SK-N-SH treated with all-trans-retinoic acid at 6 μM for 48 hours (cell line): Measurements from ENCODE around the gene TIMM50.

Experiments used
- ATAC-seq: fragments of 200-7000 bp; cut with Tn5 transposase; 3 replicates; pipeline ENCODE4 v1.9.1; 2020; ENCODE audit warnings: mild to moderate bottlenecking, moderate library complexity
- ARNTL ChIP-seq: fragments of 450-650 bp; formaldehyde crosslinking; IDR thresholded peaks from 2 replicates; pipeline ENCODE4 v1.5.0; 2020; ENCODE audit warnings: low read depth, mild to moderate bottlenecking, moderate library complexity, borderline replicate concordance
- BACH2 ChIP-seq: fragments of 250-450 bp; sonication (Bioruptor Pico); IDR thresholded peaks from 2 replicates; pipeline ENCODE4 v1.9.0; 2021; ENCODE audit warnings: mild to moderate bottlenecking, borderline replicate concordance
- CREB5 ChIP-seq: fragments of 250-450 bp; sonication (Bioruptor Pico); IDR thresholded peaks from 2 replicates; pipeline ENCODE4 v1.5.1; 2020; ENCODE audit warnings: low read depth, mild to moderate bottlenecking, moderate library complexity
- CSRNP3 ChIP-seq: fragments of 250-450 bp; sonication (Bioruptor Pico); IDR thresholded peaks from 2 replicates; pipeline ENCODE4 v1.5.1; 2021; ENCODE audit warnings: mild to moderate bottlenecking, moderate library complexity
- ESRRG ChIP-seq: fragments of 250-450 bp; sonication (Bioruptor Pico); IDR thresholded peaks from 2 replicates; pipeline ENCODE4 v1.6.1; 2021; ENCODE audit warnings: mild to moderate bottlenecking
- GLIS3 ChIP-seq: fragments of 250-450 bp; sonication (Bioruptor Pico); IDR thresholded peaks from 2 replicates; pipeline ENCODE4 v1.5.0; 2020; ENCODE audit warnings: mild to moderate bottlenecking, moderate library complexity
- ISL1 ChIP-seq: fragments of 250-450 bp; sonication (Bioruptor Pico); IDR thresholded peaks from 2 replicates; pipeline ENCODE4 v2.1.2; 2022; ENCODE audit warnings: mild to moderate bottlenecking, moderate library complexity
- OSR1 ChIP-seq: fragments of 250-450 bp; sonication (Bioruptor Pico); IDR thresholded peaks from 2 replicates; pipeline ENCODE4 v1.8.0; 2022; ENCODE audit warnings: moderate library complexity, mild to moderate bottlenecking, inconsistent platforms
- PATZ1 ChIP-seq: fragments of 250-450 bp; sonication (Bioruptor Pico); IDR thresholded peaks from 2 replicates; pipeline ENCODE4 v1.8.0; 2020; ENCODE audit warnings: mild to moderate bottlenecking, moderate library complexity, borderline replicate concordance
- POU6F1 ChIP-seq: fragments of 250-450 bp; sonication (Bioruptor Pico); IDR thresholded peaks from 2 replicates; pipeline ENCODE4 v1.8.0; 2021; ENCODE audit warnings: low read depth, mild to moderate bottlenecking, moderate library complexity, borderline replicate concordance
- PPARA ChIP-seq: fragments of 250-450 bp; sonication (Bioruptor Pico); IDR thresholded peaks from 2 replicates; pipeline ENCODE4 v1.5.0; 2020; ENCODE audit warnings: mild to moderate bottlenecking, borderline replicate concordance
- RARB ChIP-seq: fragments of 250-450 bp; sonication (Bioruptor Pico); IDR thresholded peaks from 2 replicates; pipeline ENCODE4 v1.8.0; 2021; ENCODE audit warnings: mild to moderate bottlenecking, moderate library complexity
- SNAI2 ChIP-seq: fragments of 250-450 bp; sonication (Bioruptor Pico); IDR thresholded peaks from 2 replicates; pipeline ENCODE4 v1.5.0; 2020; ENCODE audit warnings: mild to moderate bottlenecking, moderate library complexity
- TOX ChIP-seq: fragments of 250-450 bp; sonication (Bioruptor Pico); IDR thresholded peaks from 2 replicates; pipeline ENCODE4 v1.8.0; 2021; ENCODE audit warnings: mild to moderate bottlenecking, moderate library complexity, borderline replicate concordance
- TSHZ2 ChIP-seq: fragments of 250-450 bp; sonication (Bioruptor Pico); IDR thresholded peaks from 2 replicates; pipeline ENCODE4 v1.5.0; 2020; ENCODE audit warnings: mild to moderate bottlenecking, moderate library complexity
- ZFP3 ChIP-seq: fragments of 250-450 bp; sonication (Bioruptor Pico); IDR thresholded peaks from 2 replicates; pipeline ENCODE4 v1.5.0; 2020; ENCODE audit warnings: mild to moderate bottlenecking, moderate library complexity
- ZFP30 ChIP-seq: fragments of 450-650 bp; formaldehyde crosslinking; IDR thresholded peaks from 2 replicates; pipeline ENCODE4 v1.5.0; 2022; ENCODE audit warnings: mild to moderate bottlenecking, moderate library complexity
- ZNF565 ChIP-seq: fragments of 450-650 bp; formaldehyde crosslinking; conservative IDR thresholded peaks from 2 replicates; pipeline ENCODE4 v1.5.0; 2020; ENCODE audit warnings: low read depth, mild to moderate bottlenecking, moderate library complexity
- ZNF70 ChIP-seq: fragments of 450-650 bp; formaldehyde crosslinking; IDR thresholded peaks from 2 replicates; pipeline ENCODE4 v1.5.0; 2020; ENCODE audit warnings: mild to moderate bottlenecking, moderate library complexity
- ZNF8 ChIP-seq: fragments of 450-650 bp; formaldehyde crosslinking; IDR thresholded peaks from 2 replicates; pipeline ENCODE4 v1.5.0; 2020; ENCODE audit warnings: mild to moderate bottlenecking, moderate library complexity

TIMM50 gene

GRCh38 chr19:39473443-39473960, 7.1 kb upstream of the TIMM50 start:
- TF ChIP-seq ARNTL (CRISPR knock-in tag) (no peak), BACH2 (no peak), SNAI2 (CRISPR knock-in tag) (no peak), RARB (no peak), CSRNP3 (CRISPR knock-in tag) (no peak), GLIS3 (CRISPR knock-in tag) (no peak), PATZ1 (no peak), TSHZ2 (no peak), ZNF70 (CRISPR knock-in tag) (no peak), ZNF8 (CRISPR knock-in tag) (no peak), POU6F1 (CRISPR knock-in tag) (no peak), ZFP3 (CRISPR knock-in tag) (no peak), OSR1 (CRISPR knock-in tag) (no peak), ZFP30 (CRISPR knock-in tag) (no peak), ISL1 (no peak), PPARA (no peak), TOX (no peak), ESRRG (CRISPR knock-in tag) (no peak), CREB5 (CRISPR knock-in tag) (no peak), ZNF565 (CRISPR knock-in tag) (no peak)
- ATAC-seq: peak; percentile 8; the same call in 1 of the 3 replicates

- no peak for TF ChIP-seq ISL1
- no peak for TF ChIP-seq TSHZ2
- TF ChIP-seq CREB5 (CRISPR knock-in tag): no peak
- no peak for TF ChIP-seq SNAI2 (CRISPR knock-in tag)
- no peak for TF ChIP-seq BACH2
- no peak for TF ChIP-seq ESRRG (CRISPR knock-in tag)
- no peak for TF ChIP-seq PPARA
- no peak for TF ChIP-seq OSR1 (CRISPR knock-in tag)
- no peak for TF ChIP-seq ZNF70 (CRISPR knock-in tag)
- TF ChIP-seq PATZ1: no peak
- peak; percentile 85 for ATAC-seq
Observed at GRCh38 chr19:39474139-39474620, 6.5 kb upstream of the TIMM50 start.
